Mesothelial cell of epicardium (in vitro differentiated cells): ENCODE measurements around the gene MAMLD1. TPM values are rescaled to one million over a fixed set of nuclear protein-coding genes. Genes with fewer than 3 reads are reported as not detected.

Experiments
- DNase-seq, 2 experiments: peaks; one replicate each; pipeline ENCODE4 v3.0.0; 2021; ENCODE audit warnings: low spot score in 2 of 2; ENCODE audit not compliant: unreplicated experiment in 2 of 2
- H3K27ac Mint-ChIP-seq: 2 replicates; pipeline ENCODE4 v1.8.0; 2021; ENCODE audit warnings: mixed read lengths
- H3K27me3 Mint-ChIP-seq: 2 replicates; pipeline ENCODE4 v1.8.0; 2021; ENCODE audit warnings: low read depth, mixed read lengths
- H3K36me3 Mint-ChIP-seq: 2 replicates; pipeline ENCODE4 v1.8.0; 2021; ENCODE audit warnings: mixed read lengths
- H3K4me1 Mint-ChIP-seq: 2 replicates; pipeline ENCODE4 v1.8.0; 2021; ENCODE audit warnings: mixed read lengths
- H3K4me3 Mint-ChIP-seq: 2 replicates; pipeline ENCODE4 v1.8.0; 2021; ENCODE audit warnings: mild to moderate bottlenecking, moderate library complexity, mixed read lengths
- H3K9me3 Mint-ChIP-seq: 2 replicates; pipeline ENCODE4 v1.8.0; 2021; ENCODE audit warnings: mixed read lengths
- total RNA-seq: library from RNA; stranded (reverse); gene quantifications from 3 replicates; pipeline ENCODE4 v1.2.1, GENCODE V29; 2021
- TF ChIP-seq, protein P1 (sequence below): fragments of 200-600 bp; sonication (generic); IDR thresholded peaks from one replicate; pipeline ENCODE4 v1.5.0; 2021; ENCODE audit warnings: antibody characterized with exemption; ENCODE audit not compliant: unreplicated experiment

The MAMLD1 gene
- total RNA-seq, 1 donor from 2014 or later, result 1.4 TPM

DNA sequence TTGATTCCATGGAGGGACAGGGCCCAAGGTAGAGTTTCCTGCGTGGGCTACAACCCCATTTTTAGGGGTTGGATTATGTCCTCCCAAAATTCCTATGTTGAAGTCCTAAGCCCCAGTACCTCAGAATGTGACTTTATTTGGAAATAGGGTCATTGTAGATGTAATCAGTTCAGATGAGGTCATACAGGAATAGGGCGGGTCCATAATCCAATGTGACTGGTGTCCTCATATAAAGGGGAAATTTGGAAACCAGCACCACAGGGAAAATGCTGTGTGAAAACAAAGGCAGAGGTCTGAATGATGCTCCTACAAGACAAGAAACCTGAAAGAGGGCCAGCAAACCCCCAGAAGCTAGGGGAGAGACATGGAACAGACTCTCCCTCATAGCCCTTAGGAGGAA lies 31.1 kb upstream of the MAMLD1 start:
- no peak overlapping the region for H3K27ac Mint-ChIP-seq
- DNase-seq, result no peak
- H3K9me3 Mint-ChIP-seq, result peaks cover 14% of the 10 kb centered on the region
- no peaks in the 10 kb centered on the region for H3K36me3 Mint-ChIP-seq
- TF ChIP-seq, protein P1, sequence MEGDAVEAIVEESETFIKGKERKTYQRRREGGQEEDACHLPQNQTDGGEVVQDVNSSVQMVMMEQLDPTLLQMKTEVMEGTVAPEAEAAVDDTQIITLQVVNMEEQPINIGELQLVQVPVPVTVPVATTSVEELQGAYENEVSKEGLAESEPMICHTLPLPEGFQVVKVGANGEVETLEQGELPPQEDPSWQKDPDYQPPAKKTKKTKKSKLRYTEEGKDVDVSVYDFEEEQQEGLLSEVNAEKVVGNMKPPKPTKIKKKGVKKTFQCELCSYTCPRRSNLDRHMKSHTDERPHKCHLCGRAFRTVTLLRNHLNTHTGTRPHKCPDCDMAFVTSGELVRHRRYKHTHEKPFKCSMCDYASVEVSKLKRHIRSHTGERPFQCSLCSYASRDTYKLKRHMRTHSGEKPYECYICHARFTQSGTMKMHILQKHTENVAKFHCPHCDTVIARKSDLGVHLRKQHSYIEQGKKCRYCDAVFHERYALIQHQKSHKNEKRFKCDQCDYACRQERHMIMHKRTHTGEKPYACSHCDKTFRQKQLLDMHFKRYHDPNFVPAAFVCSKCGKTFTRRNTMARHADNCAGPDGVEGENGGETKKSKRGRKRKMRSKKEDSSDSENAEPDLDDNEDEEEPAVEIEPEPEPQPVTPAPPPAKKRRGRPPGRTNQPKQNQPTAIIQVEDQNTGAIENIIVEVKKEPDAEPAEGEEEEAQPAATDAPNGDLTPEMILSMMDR, result no peak
- H3K4me1 Mint-ChIP-seq, result no peaks in the 10 kb centered on the region
- peaks cover 14% of the 10 kb centered on the region for H3K27me3 Mint-ChIP-seq
- no peak overlapping the region for H3K4me3 Mint-ChIP-seq

GRCh38 chrX:150334100-150334499 lies 29.0 kb upstream of the MAMLD1 start:
- no peak for DNase-seq
- H3K4me3 Mint-ChIP-seq, result no peak overlapping the region
- H3K27ac Mint-ChIP-seq, result no peak overlapping the region
- TF ChIP-seq, protein P1, result no peak
- H3K4me1 Mint-ChIP-seq, result no peaks in the 10 kb centered on the region
- H3K36me3 Mint-ChIP-seq, result no peaks in the 10 kb centered on the region
- peaks cover 4% of the 10 kb centered on the region for H3K9me3 Mint-ChIP-seq
- peaks cover 9% of the 10 kb centered on the region for H3K27me3 Mint-ChIP-seq

GRCh38 chrX:150334981-150335380 lies 28.1 kb upstream of the MAMLD1 start:
- H3K27ac Mint-ChIP-seq, result no peak overlapping the region
- H3K4me1 Mint-ChIP-seq, result no peaks in the 10 kb centered on the region
- TF ChIP-seq, protein P1, result no peak
- DNase-seq, result no peak
- H3K36me3 Mint-ChIP-seq, result no peaks in the 10 kb centered on the region
- H3K27me3 Mint-ChIP-seq, result peaks cover 5% of the 10 kb centered on the region
- H3K4me3 Mint-ChIP-seq, result no peak overlapping the region
- peaks cover 4% of the 10 kb centered on the region for H3K9me3 Mint-ChIP-seq

DNA sequence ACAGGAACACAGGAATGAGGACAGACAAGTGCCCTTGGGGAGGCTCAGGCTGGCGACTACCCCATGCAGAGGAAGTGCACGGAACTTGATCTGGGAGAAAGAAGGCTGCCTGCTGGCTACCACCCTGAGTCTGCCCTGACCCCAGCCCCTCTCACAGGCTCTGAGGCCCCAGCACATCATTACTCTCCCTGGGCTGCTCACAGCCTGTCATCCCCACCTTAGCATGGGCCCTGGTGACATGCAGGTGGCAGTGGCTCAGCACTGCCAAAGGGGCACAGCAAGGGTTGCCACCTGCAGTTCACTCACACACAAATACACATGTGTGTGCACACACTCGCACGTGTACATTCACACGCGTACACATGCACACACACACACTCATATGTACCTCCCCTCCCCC lies 26.1 kb upstream of the MAMLD1 start:
- TF ChIP-seq, protein P1, result no peak
- Mint-ChIP-seq H3K4me1 (no peaks in the 10 kb centered on the region), H3K27ac (no peak overlapping the region), H3K36me3 (no peaks in the 10 kb centered on the region), H3K9me3 (peaks cover 4% of the 10 kb centered on the region), H3K27me3 (peaks cover 3% of the 10 kb centered on the region), H3K4me3 (no peak overlapping the region)
- DNase-seq, result no peak

DNA sequence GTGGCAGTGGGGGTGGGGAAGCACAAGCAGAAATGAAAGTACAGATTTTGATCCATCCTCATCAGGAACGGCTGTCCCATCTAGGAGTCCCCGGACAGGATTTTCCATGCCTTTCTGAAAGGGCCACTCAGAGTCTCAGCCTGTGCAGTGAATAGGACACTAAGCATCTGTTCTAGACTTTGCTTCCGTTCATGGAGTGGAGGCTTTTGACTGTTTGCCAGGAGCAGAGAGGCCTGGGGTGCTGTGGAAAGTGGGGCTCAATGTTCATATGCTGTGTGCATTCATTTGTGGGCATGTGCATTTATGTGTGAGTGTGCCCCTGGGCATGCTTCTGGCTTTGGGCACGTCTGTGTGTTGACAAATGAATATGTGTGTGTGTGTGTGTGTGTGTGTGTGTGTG lies 25.6 kb upstream of the MAMLD1 start:
- Mint-ChIP-seq H3K27me3 (peaks cover 3% of the 10 kb centered on the region), H3K4me1 (no peaks in the 10 kb centered on the region), H3K4me3 (no peak overlapping the region), H3K9me3 (peaks cover 4% of the 10 kb centered on the region), H3K27ac (no peak overlapping the region), H3K36me3 (no peaks in the 10 kb centered on the region)
- no peak for DNase-seq
- TF ChIP-seq, protein P1, result no peak

DNA sequence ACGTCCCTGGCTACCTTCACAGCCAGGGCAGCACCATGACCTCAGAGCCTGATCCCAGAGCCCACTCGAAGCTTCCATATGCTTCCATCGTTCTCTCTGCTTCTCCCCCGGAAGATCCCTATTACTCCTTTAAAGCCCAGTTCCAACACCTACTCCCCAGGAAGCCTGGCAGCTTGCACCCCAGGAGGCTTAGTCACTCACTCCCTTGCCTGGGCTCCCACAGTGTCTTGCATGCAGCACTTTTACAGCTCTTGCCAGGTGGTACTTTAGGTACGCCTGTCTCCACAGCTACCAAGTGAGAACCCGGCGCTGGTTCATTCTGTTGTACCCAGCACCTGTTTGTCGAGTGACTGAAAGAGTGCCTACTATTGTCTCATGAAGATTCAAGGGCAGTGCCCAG lies 24.5 kb upstream of the MAMLD1 start:
- H3K4me3 Mint-ChIP-seq, result no peak overlapping the region
- peaks cover 4% of the 10 kb centered on the region for H3K9me3 Mint-ChIP-seq
- H3K27me3 Mint-ChIP-seq, result peaks cover 3% of the 10 kb centered on the region
- H3K27ac Mint-ChIP-seq, result no peak overlapping the region
- H3K4me1 Mint-ChIP-seq, result no peaks in the 10 kb centered on the region
- no peak for DNase-seq
- no peaks in the 10 kb centered on the region for H3K36me3 Mint-ChIP-seq
- TF ChIP-seq, protein P1, result no peak
